ENCODE measurements around the gene ACVR2B. TPM values are rescaled to one million over a fixed set of nuclear protein-coding genes. Genes with fewer than 3 reads are reported as not detected.

ACVR2B gene
- total RNA-seq, 1 donor from 2014 or later: 89.5 TPM

DNA sequence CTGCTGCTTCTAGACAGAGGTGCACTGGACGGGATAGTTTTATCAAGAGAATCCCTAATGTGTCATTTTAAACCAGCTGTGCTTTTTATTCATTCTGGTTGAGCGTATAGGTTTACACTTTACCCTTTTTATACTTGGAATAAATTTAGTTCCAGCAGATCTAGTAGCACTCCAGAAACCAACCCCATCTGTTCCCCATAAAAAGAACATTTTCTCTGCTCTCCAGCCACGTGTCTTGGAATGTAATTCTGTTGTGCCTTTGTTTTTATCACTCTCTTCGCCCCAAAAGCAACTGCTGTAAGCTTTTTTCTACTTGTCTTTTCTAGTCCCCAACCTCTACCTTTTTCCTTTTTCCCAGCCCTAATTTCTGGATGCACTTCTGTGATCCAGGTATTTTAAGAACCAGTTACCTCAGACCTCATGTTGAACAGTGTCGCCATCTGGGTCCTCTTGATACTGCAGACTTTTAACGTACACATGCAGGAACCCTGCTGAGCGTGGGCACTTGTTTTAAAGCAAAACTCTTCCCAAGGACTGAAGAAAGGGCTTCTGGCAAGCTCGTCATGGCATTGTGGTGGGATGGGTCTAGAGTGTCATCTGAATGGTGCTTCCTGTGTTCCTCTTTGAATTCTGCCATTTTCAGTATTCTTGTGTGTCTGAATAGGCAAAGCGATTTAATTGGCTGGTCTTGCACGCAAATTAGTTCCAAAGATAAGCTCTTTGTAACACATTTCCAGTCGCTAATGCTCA is 36.8 kb downstream of the ACVR2B start:
- H3K27ac Mint-ChIP-seq: peak overlapping the region; percentile 6
- H3K36me3 Mint-ChIP-seq: peaks cover 17% of the 10 kb centered on the region
- TF ChIP-seq EZH2phosphoT487 (IDR thresholded peaks at IDR 0.05) (no peak), EZH2 (IDR thresholded peaks at IDR 0.05) (no peak)
- TF ChIP-seq, protein P1, sequence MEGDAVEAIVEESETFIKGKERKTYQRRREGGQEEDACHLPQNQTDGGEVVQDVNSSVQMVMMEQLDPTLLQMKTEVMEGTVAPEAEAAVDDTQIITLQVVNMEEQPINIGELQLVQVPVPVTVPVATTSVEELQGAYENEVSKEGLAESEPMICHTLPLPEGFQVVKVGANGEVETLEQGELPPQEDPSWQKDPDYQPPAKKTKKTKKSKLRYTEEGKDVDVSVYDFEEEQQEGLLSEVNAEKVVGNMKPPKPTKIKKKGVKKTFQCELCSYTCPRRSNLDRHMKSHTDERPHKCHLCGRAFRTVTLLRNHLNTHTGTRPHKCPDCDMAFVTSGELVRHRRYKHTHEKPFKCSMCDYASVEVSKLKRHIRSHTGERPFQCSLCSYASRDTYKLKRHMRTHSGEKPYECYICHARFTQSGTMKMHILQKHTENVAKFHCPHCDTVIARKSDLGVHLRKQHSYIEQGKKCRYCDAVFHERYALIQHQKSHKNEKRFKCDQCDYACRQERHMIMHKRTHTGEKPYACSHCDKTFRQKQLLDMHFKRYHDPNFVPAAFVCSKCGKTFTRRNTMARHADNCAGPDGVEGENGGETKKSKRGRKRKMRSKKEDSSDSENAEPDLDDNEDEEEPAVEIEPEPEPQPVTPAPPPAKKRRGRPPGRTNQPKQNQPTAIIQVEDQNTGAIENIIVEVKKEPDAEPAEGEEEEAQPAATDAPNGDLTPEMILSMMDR (IDR thresholded peaks at IDR 0.05): no peak

DNA sequence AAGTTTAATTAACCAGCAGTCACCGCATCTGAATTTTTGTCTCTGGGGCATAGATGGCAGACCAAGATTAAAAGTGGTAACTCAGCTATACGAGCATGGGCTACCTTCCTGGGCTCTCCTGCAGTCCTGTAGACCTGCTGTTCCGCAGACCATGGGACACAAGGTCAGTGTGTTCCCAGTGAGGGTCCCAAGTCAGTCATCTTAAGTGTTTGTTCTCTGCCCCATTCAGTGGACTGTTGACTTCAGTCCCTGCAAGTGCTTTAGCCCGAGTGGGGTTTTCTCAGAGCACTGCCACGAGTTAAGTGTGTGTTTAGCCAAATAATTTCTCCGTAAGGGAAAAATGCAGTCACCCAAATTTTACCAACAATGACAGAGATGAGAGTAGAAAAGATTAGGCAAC is 37.5 kb downstream of the ACVR2B start:
- no peak for DNase-seq (ENCODE audit: low spot score)
- Mint-ChIP-seq H3K27me3 (ENCODE audit: insufficient read depth, low read depth) (peaks cover 2% of the 10 kb centered on the region), H3K36me3 (peaks cover 14% of the 10 kb centered on the region), H3K4me1 (no peaks in the 10 kb centered on the region), H3K9me3 (no peaks in the 10 kb centered on the region), H3K4me3 (no peak overlapping the region), H3K27ac (no peak overlapping the region)
- H3K36me3 ChIP-seq: no peaks in the 10 kb centered on the region
- TF ChIP-seq EZH2 (IDR thresholded peaks at IDR 0.05): no peak
- no peak for TF ChIP-seq EZH2phosphoT487 (IDR thresholded peaks at IDR 0.05)
- TF ChIP-seq, protein P1 (IDR thresholded peaks at IDR 0.05): no peak
- no peak overlapping the region for H3K4me2 ChIP-seq
- no peak overlapping the region for H3K9ac ChIP-seq
- peaks cover 7% of the 10 kb centered on the region for H3K79me2 ChIP-seq (ENCODE audit: low read depth)
- H3K27me3 ChIP-seq: no peaks in the 10 kb centered on the region
- no peak overlapping the region for H3K27ac ChIP-seq
- peaks cover 16% of the 10 kb centered on the region for H3F3A ChIP-seq (ENCODE audit: low read depth)
- no peak overlapping the region for H3K4me3 ChIP-seq
- H3K9me3 ChIP-seq (ENCODE audit: low read depth): no peaks in the 10 kb centered on the region
- H4K20me1 ChIP-seq (ENCODE audit: low read depth): peaks cover 26% of the 10 kb centered on the region
- H2AFZ ChIP-seq (replicated peaks): no peak overlapping the region
- H3K4me1 ChIP-seq: peaks cover 6% of the 10 kb centered on the region

More for the DNA sequence above, 36.8 kb downstream of the ACVR2B start:
- peaks cover 26% of the 10 kb centered on the region for H4K20me1 ChIP-seq (ENCODE audit: low read depth)
- H3K27ac ChIP-seq: no peak overlapping the region
- peaks cover 7% of the 10 kb centered on the region for H3K79me2 ChIP-seq (ENCODE audit: low read depth)
- H3K9ac ChIP-seq: no peak overlapping the region
- peaks cover 2% of the 10 kb centered on the region for H3K27me3 Mint-ChIP-seq (ENCODE audit: insufficient read depth, low read depth)
- no peaks in the 10 kb centered on the region for H3K36me3 ChIP-seq
- no peaks in the 10 kb centered on the region for H3K4me1 Mint-ChIP-seq
- H3F3A ChIP-seq (ENCODE audit: low read depth): peaks cover 13% of the 10 kb centered on the region
- H3K9me3 ChIP-seq (ENCODE audit: low read depth): no peaks in the 10 kb centered on the region
- peaks cover 6% of the 10 kb centered on the region for H3K4me1 ChIP-seq
- H3K4me3 ChIP-seq: no peak overlapping the region
- no peaks in the 10 kb centered on the region for H3K27me3 ChIP-seq
- no peak overlapping the region for H3K4me2 ChIP-seq
- no peak overlapping the region for H3K4me3 Mint-ChIP-seq
- no peaks in the 10 kb centered on the region for H3K9me3 Mint-ChIP-seq
- DNase-seq (ENCODE audit: low spot score): peak; percentile 14
- H2AFZ ChIP-seq (replicated peaks): no peak overlapping the region

DNA sequence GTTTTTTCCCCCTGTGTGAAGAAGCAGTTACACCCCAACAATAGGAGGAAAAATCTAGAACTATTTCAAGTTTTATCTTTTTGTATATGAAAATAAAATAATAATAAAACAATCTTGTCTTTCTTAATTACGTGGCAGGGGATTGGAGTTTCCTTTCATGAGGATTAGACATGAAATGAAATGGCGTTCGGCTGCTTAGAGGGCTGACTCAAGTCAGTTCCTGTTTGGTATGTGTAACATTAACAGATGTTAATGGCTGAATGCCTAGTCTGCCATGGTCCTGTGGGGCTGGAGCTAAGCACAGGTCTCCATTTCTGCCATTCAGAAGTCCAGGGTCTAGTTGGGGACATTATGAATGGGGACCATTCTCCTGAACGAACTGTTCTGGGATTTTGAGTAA is 39.3 kb downstream of the ACVR2B start:
- peaks cover 10% of the 10 kb centered on the region for H3K4me1 Mint-ChIP-seq
- H3K36me3 Mint-ChIP-seq: peaks cover 6% of the 10 kb centered on the region
- no peaks in the 10 kb centered on the region for H3K9me3 Mint-ChIP-seq
- no peaks in the 10 kb centered on the region for H3K9me3 ChIP-seq (ENCODE audit: low read depth)
- H3K4me3 Mint-ChIP-seq: no peak overlapping the region
- H3F3A ChIP-seq (ENCODE audit: low read depth): peaks cover 26% of the 10 kb centered on the region
- H3K4me3 ChIP-seq: no peak overlapping the region
- peaks cover 18% of the 10 kb centered on the region for H3K4me1 ChIP-seq
- H3K27me3 Mint-ChIP-seq (ENCODE audit: insufficient read depth, low read depth): no peaks in the 10 kb centered on the region
- no peak overlapping the region for H3K4me2 ChIP-seq
- no peak overlapping the region for H3K27ac Mint-ChIP-seq
- H2AFZ ChIP-seq (replicated peaks): no peak overlapping the region
- no peak overlapping the region for H3K9ac ChIP-seq
- no peak overlapping the region for H3K27ac ChIP-seq
- H3K27me3 ChIP-seq: no peaks in the 10 kb centered on the region
- no peak for DNase-seq (ENCODE audit: low spot score)
- no peak for TF ChIP-seq EZH2 (IDR thresholded peaks at IDR 0.05)
- TF ChIP-seq, protein P1 (IDR thresholded peaks at IDR 0.05): no peak
- TF ChIP-seq EZH2phosphoT487 (IDR thresholded peaks at IDR 0.05): no peak
- H4K20me1 ChIP-seq (ENCODE audit: low read depth): peaks cover 26% of the 10 kb centered on the region
- H3K36me3 ChIP-seq: peaks cover 4% of the 10 kb centered on the region
- H3K79me2 ChIP-seq (ENCODE audit: low read depth): peaks cover 17% of the 10 kb centered on the region
